ENCODE measurements around the gene OR51T1.

Gene OR51T1

DNA sequence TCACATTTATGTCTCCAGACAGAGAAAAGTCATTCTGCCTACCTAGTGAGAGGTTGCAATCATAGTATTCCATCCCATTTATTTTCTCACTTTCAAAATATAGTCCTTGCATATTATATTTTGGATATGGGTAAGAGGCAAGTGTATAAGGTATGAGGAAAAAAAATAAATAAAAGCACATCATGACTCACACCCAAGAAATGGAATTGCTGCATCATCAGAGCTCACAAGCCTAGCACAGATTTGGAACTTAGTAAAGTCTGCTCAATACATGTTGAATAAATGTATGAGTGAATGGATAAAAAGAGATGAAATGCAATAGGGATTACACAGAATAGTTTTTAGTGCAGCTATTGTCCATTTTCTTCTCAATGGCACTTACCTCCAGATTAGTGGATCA is 44.9 kb downstream of the OR51T1 start:
- no peak for DNase-seq (ENCODE audit: low read depth)
- TF ChIP-seq, protein P1, sequence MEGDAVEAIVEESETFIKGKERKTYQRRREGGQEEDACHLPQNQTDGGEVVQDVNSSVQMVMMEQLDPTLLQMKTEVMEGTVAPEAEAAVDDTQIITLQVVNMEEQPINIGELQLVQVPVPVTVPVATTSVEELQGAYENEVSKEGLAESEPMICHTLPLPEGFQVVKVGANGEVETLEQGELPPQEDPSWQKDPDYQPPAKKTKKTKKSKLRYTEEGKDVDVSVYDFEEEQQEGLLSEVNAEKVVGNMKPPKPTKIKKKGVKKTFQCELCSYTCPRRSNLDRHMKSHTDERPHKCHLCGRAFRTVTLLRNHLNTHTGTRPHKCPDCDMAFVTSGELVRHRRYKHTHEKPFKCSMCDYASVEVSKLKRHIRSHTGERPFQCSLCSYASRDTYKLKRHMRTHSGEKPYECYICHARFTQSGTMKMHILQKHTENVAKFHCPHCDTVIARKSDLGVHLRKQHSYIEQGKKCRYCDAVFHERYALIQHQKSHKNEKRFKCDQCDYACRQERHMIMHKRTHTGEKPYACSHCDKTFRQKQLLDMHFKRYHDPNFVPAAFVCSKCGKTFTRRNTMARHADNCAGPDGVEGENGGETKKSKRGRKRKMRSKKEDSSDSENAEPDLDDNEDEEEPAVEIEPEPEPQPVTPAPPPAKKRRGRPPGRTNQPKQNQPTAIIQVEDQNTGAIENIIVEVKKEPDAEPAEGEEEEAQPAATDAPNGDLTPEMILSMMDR (IDR thresholded peaks at IDR 0.05; ENCODE audit: low read depth, low read length, missing control alignments), result no peak

More for the DNA sequence above, 44.9 kb downstream of the OR51T1 start:
- no peak overlapping the region for H3K4me3 ChIP-seq (ENCODE audit: low read depth, low read length)
